Suprapubic skin (tissue), 3 donors: ENCODE results near the gene CCDC70.

ENCODE experiments used
- CTCF ChIP-seq, 2 donors: fragments of 200-600 bp in 1 of 2; fragments of 450-650 bp in 1 of 2; sonication (generic) in 1 of 2; IDR thresholded peaks; one replicate each; pipeline ENCODE4 v1.5.1; 2016 to 2019; ENCODE audit warnings: antibody characterized with exemption in 2 of 2, mild to moderate bottlenecking in 1 of 2, moderate library complexity in 1 of 2
- POLR2A ChIP-seq, 2 donors: fragments of 450-650 bp; IDR thresholded peaks; one replicate each; pipeline ENCODE4 v1.6.1; 2017; ENCODE audit warnings: antibody characterized with exemption in 2 of 2, mild to moderate bottlenecking in 2 of 2, moderate library complexity in 2 of 2

GRCh38 chr13:51823863-51824262, 37.9 kb upstream of the CCDC70 start:
- no peak for TF ChIP-seq POLR2A (IDR thresholded peaks at IDR 0.05)
- TF ChIP-seq CTCF (IDR thresholded peaks at IDR 0.05), result no peak
